ENCODE data around the gene WDHD1. TPM values are rescaled to one million over a fixed set of nuclear protein-coding genes. Genes with fewer than 3 reads are reported as not detected.
"Not testable (repeated sequence)": the region's sequence is repeated elsewhere in the genome, so short reads cannot be mapped to it uniquely, and the experiment has no call there.

WDHD1 gene
- total RNA-seq, 5 donors from 2014 or later (not counting 1 experiment from before 2014, with no cell fraction given) = 2.5 to 6.1 (median 4.9) TPM

DNA sequence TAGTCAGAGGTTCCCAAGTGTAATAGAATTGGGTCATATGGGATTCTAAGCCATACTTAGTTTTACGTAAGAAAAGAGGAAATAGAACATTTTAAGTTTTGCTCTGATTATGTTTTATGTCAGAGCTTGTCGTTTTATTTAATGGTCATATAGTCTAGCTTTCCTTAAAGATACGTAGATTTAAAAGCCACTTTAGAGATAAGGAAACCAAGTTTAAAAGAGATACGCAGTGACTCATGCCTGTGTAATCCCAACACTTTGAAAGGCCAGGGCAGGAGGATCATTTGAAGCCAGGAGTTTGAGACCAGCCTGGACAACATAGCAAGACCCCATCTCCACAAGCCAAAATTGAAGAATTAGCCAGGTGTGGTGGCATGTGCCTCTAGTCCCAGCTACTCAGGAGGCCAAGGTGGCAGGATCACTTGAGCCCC is 44.1 kb upstream of the WDHD1 start:
- ChIA-PET CTCF (interaction anchor here in 1 of 2 donors (0.9 kb wide), 1 partner anchor 90 kb away, joined by 3 read pairs; no protein-coding TSS in a partner anchor), POLR2A (interaction anchor here (0.6 to 2.8 kb wide), 4 partner anchors 11 to 135 kb away, joined by 3 to 14 read pairs (median 8); no protein-coding TSS in a partner anchor)
- 70% methylated on average over 2 of the region's 4 CpGs for WGBS (ENCODE audit: insufficient coverage)
- Histone ChIP-seq H3K4me3 (ENCODE audit: control insufficient read depth in 1 of 2, extremely low read depth in 1 of 2, low read length in 1 of 2) (no peak overlapping the region), H3K36me3 (ENCODE audit: control insufficient read depth in 2 of 2, extremely low read depth in 1 of 2, insufficient read depth in 1 of 2, low read length in 1 of 2) (peaks cover 0 to 4% of the 10 kb centered on the region in 2 donors), H3K4me1 (ENCODE audit: control insufficient read depth in 1 of 2, extremely low read depth in 1 of 2, insufficient read depth in 2 of 2, low read length in 2 of 2) (peaks cover 6 to 15% of the 10 kb centered on the region in 2 experiments), H3K9me3 (no peaks in the 10 kb centered on the region), H3K27me3 (replicated peaks in 1 of 2; ENCODE audit: control insufficient read depth in 2 of 2, extremely low read depth in 1 of 2, insufficient read depth in 2 of 2, low read length in 1 of 2) (no peaks in the 10 kb centered on the region), H3K27ac (ENCODE audit: low read length) (no peak overlapping the region)
- no peaks in the 10 kb centered on the region for H3K27me3 Mint-ChIP-seq
- peaks cover 41 to 46% (median 43%) of the 10 kb centered on the region in 3 donors for H3K4me1 Mint-ChIP-seq
- H3K36me3 Mint-ChIP-seq = peaks cover 12% of the 10 kb centered on the region
- no peak for ATAC-seq (replicated peaks in 1 of 4)
- DNase-seq = no peak
- H3K27ac Mint-ChIP-seq = peak overlapping the region; percentile 66 to 79
- H3K4me3 Mint-ChIP-seq = no peak overlapping the region
- no peaks in the 10 kb centered on the region for H3K9me3 Mint-ChIP-seq

DNA sequence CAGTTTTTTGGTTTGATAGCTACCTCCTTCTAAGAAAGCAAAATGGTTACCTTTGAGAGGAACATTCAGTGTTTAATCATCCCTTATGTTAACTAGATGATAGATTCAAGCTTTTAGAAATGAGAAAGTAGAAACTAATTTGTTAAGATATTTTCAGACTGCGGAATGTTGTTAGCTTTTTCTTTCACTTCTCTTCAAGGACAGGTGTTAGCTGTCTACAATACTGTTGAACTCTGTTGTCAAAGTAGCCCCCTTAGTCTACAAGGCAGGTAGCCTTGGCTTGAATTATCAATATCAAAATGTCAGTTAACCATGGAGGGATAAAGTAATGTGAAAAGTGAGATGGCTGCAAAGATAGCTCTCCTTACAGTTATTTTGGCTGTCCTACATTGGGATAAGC is 39.3 kb upstream of the WDHD1 start:
- Mint-ChIP-seq H3K9me3 (no peaks in the 10 kb centered on the region), H3K4me1 (peaks cover 13 to 26% (median 18%) of the 10 kb centered on the region in 3 donors), H3K36me3 (peaks cover 39% of the 10 kb centered on the region), H3K27ac (peak overlapping the region in 1 of 2 donors; percentile 2), H3K27me3 (no peaks in the 10 kb centered on the region), H3K4me3 (no peak overlapping the region)
- ChIA-PET CTCF (interaction anchor here (0.6 to 1.5 kb wide), 8 partner anchors 12 to 527 kb away, joined by 3 to 19 read pairs (median 4); partner anchors contain the start of gene MAPK1IP1L (in 1 of the 2)), POLR2A (interaction anchor here (0.5 to 1.5 kb wide), 9 partner anchors 9 to 36 kb away, joined by 3 to 10 read pairs (median 4); no protein-coding TSS in a partner anchor)
- H3K4me1 ChIP-seq (ENCODE audit: control insufficient read depth in 1 of 2, extremely low read depth in 1 of 2, insufficient read depth in 2 of 2, low read length in 2 of 2) = peaks cover 0 to 3% of the 10 kb centered on the region in 2 experiments
- H3K9me3 ChIP-seq = no peaks in the 10 kb centered on the region
- DNase-seq (no peak), ATAC-seq (replicated peaks in 1 of 4) (no peak)
- peaks cover 8 to 34% of the 10 kb centered on the region in 2 donors for H3K36me3 ChIP-seq (ENCODE audit: control insufficient read depth in 2 of 2, extremely low read depth in 1 of 2, insufficient read depth in 1 of 2, low read length in 1 of 2)
- H3K27me3 ChIP-seq (replicated peaks in 1 of 2; ENCODE audit: control insufficient read depth in 2 of 2, extremely low read depth in 1 of 2, insufficient read depth in 2 of 2, low read length in 1 of 2) = no peaks in the 10 kb centered on the region
- no peak overlapping the region for H3K27ac ChIP-seq (ENCODE audit: low read length)
- no peak overlapping the region for H3K4me3 ChIP-seq (ENCODE audit: control insufficient read depth in 1 of 2, extremely low read depth in 1 of 2, low read length in 1 of 2)
- WGBS (ENCODE audit: insufficient coverage) = no CpG with 5 or more reads among the region's 1 CpG

DNA sequence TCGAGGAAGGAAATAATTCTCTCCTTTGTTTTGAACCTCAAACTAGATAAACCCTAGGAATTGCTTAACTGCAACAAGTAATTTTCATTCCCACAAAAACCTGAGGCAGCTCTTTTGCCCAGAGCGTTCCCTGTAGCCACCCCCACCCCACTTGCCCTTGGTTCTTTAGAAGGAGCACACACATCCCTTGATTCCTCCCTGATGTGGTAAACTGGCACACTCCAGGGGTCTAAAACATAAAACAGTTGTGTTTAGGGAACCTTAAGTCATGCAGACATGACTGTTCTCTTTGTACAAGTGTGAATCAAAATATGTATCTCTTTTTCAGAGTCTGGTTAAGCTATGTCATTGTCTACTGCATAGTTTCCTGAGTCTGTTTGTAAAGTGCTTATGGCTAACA is 38.5 kb upstream of the WDHD1 start:
- Histone ChIP-seq H3K4me3 (ENCODE audit: control insufficient read depth in 1 of 2, extremely low read depth in 1 of 2, low read length in 1 of 2) (no peak overlapping the region), H3K4me1 (ENCODE audit: control insufficient read depth in 1 of 2, extremely low read depth in 1 of 2, insufficient read depth in 2 of 2, low read length in 2 of 2) (peaks cover 0 to 5% of the 10 kb centered on the region in 2 experiments), H3K27me3 (replicated peaks in 1 of 2; ENCODE audit: control insufficient read depth in 2 of 2, extremely low read depth in 1 of 2, insufficient read depth in 2 of 2, low read length in 1 of 2) (no peaks in the 10 kb centered on the region), H3K36me3 (ENCODE audit: control insufficient read depth in 2 of 2, extremely low read depth in 1 of 2, insufficient read depth in 1 of 2, low read length in 1 of 2) (peaks cover 8 to 41% of the 10 kb centered on the region in 2 donors), H3K27ac (ENCODE audit: low read length) (no peak overlapping the region), H3K9me3 (no peaks in the 10 kb centered on the region)
- H3K36me3 Mint-ChIP-seq = peaks cover 39% of the 10 kb centered on the region
- H3K4me3 Mint-ChIP-seq = no peak overlapping the region
- no peak overlapping the region for H3K27ac Mint-ChIP-seq
- DNase-seq (no peak), ATAC-seq (replicated peaks in 1 of 4) (no peak)
- CTCF ChIA-PET = interaction anchor here (0.6 to 1.5 kb wide), 8 partner anchors 11 to 479 kb away, joined by 3 to 19 read pairs (median 4); partner anchors contain the start of gene MAPK1IP1L (in 1 of the 2)
- POLR2A ChIA-PET = interaction anchor here (0.5 to 1.5 kb wide), 4 partner anchors 13 to 35 kb away, joined by 3 to 8 read pairs (median 5); no protein-coding TSS in a partner anchor
- no peaks in the 10 kb centered on the region for H3K27me3 Mint-ChIP-seq
- peaks cover 15 to 29% (median 26%) of the 10 kb centered on the region in 3 donors for H3K4me1 Mint-ChIP-seq
- no peaks in the 10 kb centered on the region for H3K9me3 Mint-ChIP-seq
- no CpG with 5 or more reads among the region's 2 CpGs for WGBS (ENCODE audit: insufficient coverage)

DNA sequence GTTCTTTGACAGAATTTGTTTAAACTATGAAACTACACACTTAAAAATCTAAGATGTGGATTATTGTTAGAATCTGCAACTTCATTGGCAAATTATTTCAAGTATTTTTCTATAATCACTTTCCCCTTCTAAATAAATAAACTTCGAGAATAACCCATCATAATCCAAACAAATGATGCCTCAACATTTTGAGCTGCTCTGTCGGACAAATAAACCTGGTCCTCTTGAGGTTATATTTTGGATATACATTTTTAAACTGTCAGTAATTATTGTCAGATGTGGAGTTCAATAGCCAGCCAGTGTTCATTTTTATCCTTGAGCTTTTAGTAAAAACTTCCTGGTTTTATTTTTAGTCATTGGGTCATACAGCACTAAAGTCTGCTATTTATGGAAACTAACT is 38.0 kb upstream of the WDHD1 start:
- H3K9me3 ChIP-seq; H3K4me1 ChIP-seq (ENCODE audit: control insufficient read depth in 1 of 2, extremely low read depth in 1 of 2, insufficient read depth in 2 of 2, low read length in 2 of 2); H3K4me3 ChIP-seq (ENCODE audit: control insufficient read depth in 1 of 2, extremely low read depth in 1 of 2, low read length in 1 of 2); ATAC-seq (replicated peaks in 1 of 4); H3K27me3 ChIP-seq (replicated peaks in 1 of 2; ENCODE audit: control insufficient read depth in 2 of 2, extremely low read depth in 1 of 2, insufficient read depth in 2 of 2, low read length in 1 of 2); H3K9me3 Mint-ChIP-seq; H3K27ac ChIP-seq (ENCODE audit: low read length); DNase-seq; H3K27me3 Mint-ChIP-seq; H3K4me3 Mint-ChIP-seq: not testable (repeated sequence)
- peak overlapping the region in 1 of 2 donors; percentile 28 for H3K27ac Mint-ChIP-seq
- peaks cover 17 to 31% (median 29%) of the 10 kb centered on the region in 3 donors for H3K4me1 Mint-ChIP-seq
- POLR2A ChIA-PET = interaction anchor here (0.5 to 1.5 kb wide), 2 partner anchors 12 to 22 kb away, joined by 6 to 8 read pairs; no protein-coding TSS in a partner anchor
- WGBS (ENCODE audit: insufficient coverage) = no CpG with 5 or more reads among the region's 2 CpGs
- H3K36me3 ChIP-seq (ENCODE audit: control insufficient read depth in 2 of 2, extremely low read depth in 1 of 2, insufficient read depth in 1 of 2, low read length in 1 of 2) = peaks cover 8 to 41% of the 10 kb centered on the region in 2 donors
- CTCF ChIA-PET = interaction anchor here (0.6 to 1.3 kb wide), 3 partner anchors 18 to 195 kb away, joined by 3 to 8 read pairs (median 3); no protein-coding TSS in a partner anchor
- H3K36me3 Mint-ChIP-seq = peaks cover 39% of the 10 kb centered on the region

DNA sequence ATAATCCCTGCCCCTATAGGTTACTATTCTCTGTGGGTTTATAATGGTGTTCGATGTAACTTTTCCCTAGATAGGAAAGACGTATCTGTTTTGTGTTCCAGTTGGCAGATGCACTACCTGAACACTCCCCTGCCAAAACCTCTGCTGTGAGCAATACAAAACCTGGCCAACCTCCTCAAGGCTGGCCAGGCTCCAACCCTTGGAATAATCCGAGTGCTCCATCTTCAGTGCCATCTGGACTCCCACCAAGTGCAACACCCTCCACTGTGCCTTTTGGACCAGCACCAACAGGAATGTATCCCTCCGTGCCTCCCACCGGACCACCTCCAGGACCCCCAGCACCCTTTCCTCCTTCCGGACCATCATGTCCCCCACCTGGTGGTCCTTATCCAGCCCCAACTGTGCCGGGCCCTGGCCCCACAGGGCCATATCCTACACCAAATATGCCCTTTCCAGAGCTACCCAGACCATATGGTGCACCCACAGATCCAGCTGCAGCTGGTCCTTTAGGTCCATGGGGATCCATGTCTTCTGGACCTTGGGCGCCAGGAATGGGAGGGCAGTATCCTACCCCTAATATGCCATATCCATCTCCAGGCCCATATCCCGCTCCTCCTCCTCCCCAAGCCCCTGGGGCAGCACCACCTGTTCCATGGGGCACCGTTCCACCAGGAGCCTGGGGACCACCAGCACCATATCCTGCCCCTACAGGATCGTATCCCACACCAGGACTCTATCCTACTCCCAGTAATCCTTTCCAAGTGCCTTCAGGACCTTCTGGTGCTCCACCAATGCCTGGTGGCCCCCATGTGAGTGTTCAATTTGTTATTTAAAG is 35.8 kb upstream of the WDHD1 start:
- H3K4me1 Mint-ChIP-seq = peaks cover 27 to 45% (median 42%) of the 10 kb centered on the region in 3 donors
- CTCF ChIA-PET = interaction anchor here in 1 of 2 donors (0.6 kb wide), 2 partner anchors 12 to 13 kb away, joined by 4 read pairs; no protein-coding TSS in a partner anchor
- H3K9me3 ChIP-seq = no peaks in the 10 kb centered on the region
- WGBS (ENCODE audit: insufficient coverage) = 95% methylated on average over 9 of the region's 11 CpGs
- peaks cover 47% of the 10 kb centered on the region for H3K36me3 Mint-ChIP-seq
- peaks cover 0 to 11% of the 10 kb centered on the region in 2 experiments for H3K4me1 ChIP-seq (ENCODE audit: control insufficient read depth in 1 of 2, extremely low read depth in 1 of 2, insufficient read depth in 2 of 2, low read length in 2 of 2)
- H3K4me3 Mint-ChIP-seq = no peak overlapping the region
- peak overlapping the region in 1 of 2 donors; percentile 52 for H3K27ac Mint-ChIP-seq
- POLR2A ChIA-PET = interaction anchor here (0.6 to 1.1 kb wide), 2 partner anchors 8 kb away, joined by 5 to 10 read pairs; no protein-coding TSS in a partner anchor
- H3K9me3 Mint-ChIP-seq = no peaks in the 10 kb centered on the region
- H3K27ac ChIP-seq (ENCODE audit: low read length) = no peak overlapping the region
- ATAC-seq (replicated peaks in 1 of 4) (peak in 1 of 4 experiments; percentile 21), DNase-seq (no peak)
- no peaks in the 10 kb centered on the region for H3K27me3 ChIP-seq (replicated peaks in 1 of 2; ENCODE audit: control insufficient read depth in 2 of 2, extremely low read depth in 1 of 2, insufficient read depth in 2 of 2, low read length in 1 of 2)
- H3K36me3 ChIP-seq (ENCODE audit: control insufficient read depth in 2 of 2, extremely low read depth in 1 of 2, insufficient read depth in 1 of 2, low read length in 1 of 2) = peaks cover 12 to 48% of the 10 kb centered on the region in 2 donors
- no peak overlapping the region for H3K4me3 ChIP-seq (ENCODE audit: control insufficient read depth in 1 of 2, extremely low read depth in 1 of 2, low read length in 1 of 2)
- no peaks in the 10 kb centered on the region for H3K27me3 Mint-ChIP-seq

DNA sequence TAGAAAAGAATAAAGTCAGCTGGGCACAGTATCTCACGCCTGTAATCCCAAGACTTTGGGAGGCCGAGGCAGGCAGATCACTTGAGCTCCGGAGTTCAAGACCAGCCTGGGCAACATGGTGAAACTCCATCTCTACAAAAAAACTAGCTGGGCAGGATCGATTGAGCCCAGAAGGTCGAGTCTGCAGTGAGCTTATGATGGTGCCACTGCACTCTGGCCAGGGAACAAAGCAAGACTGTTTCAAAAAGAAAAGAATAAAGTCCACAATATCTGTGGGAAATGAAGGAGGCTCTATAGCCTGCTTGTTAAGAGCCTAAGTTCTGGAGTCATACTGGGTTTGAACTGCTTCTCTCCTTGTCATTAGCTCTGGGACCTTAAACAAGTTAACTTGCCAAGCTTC is 32.4 kb upstream of the WDHD1 start:
- no peak overlapping the region for H3K4me3 Mint-ChIP-seq
- peaks cover 31% of the 10 kb centered on the region for H3K36me3 Mint-ChIP-seq
- 100% methylated on average over 5 of the region's 5 CpGs for WGBS (ENCODE audit: insufficient coverage)
- peaks cover 12 to 43% of the 10 kb centered on the region in 2 donors for H3K36me3 ChIP-seq (ENCODE audit: control insufficient read depth in 2 of 2, extremely low read depth in 1 of 2, insufficient read depth in 1 of 2, low read length in 1 of 2)
- no peak for ATAC-seq (replicated peaks in 1 of 4)
- CTCF ChIA-PET = interaction anchor here (0.7 to 1.4 kb wide), 6 partner anchors 8 to 101 kb away, joined by 3 to 9 read pairs (median 4); partner anchors contain the start of gene MAPK1IP1L (in 1 of the 2)
- H3K27me3 ChIP-seq (replicated peaks in 1 of 2; ENCODE audit: control insufficient read depth in 2 of 2, extremely low read depth in 1 of 2, insufficient read depth in 2 of 2, low read length in 1 of 2) = no peaks in the 10 kb centered on the region
- no peaks in the 10 kb centered on the region for H3K9me3 ChIP-seq
- no peak overlapping the region for H3K27ac ChIP-seq (ENCODE audit: low read length)
- H3K4me1 ChIP-seq (ENCODE audit: control insufficient read depth in 1 of 2, extremely low read depth in 1 of 2, insufficient read depth in 2 of 2, low read length in 2 of 2) = peaks cover 2 to 18% of the 10 kb centered on the region in 2 experiments
- no peak overlapping the region for H3K4me3 ChIP-seq (ENCODE audit: control insufficient read depth in 1 of 2, extremely low read depth in 1 of 2, low read length in 1 of 2)
- H3K27ac Mint-ChIP-seq = peak overlapping the region in 1 of 2 donors; percentile 39
- POLR2A ChIA-PET = interaction anchor here (0.6 to 1.5 kb wide), 6 partner anchors 11 to 380 kb away, joined by 3 to 13 read pairs (median 5); no protein-coding TSS in a partner anchor
- H3K9me3 Mint-ChIP-seq = no peaks in the 10 kb centered on the region
- H3K4me1 Mint-ChIP-seq = peaks cover 48 to 65% (median 58%) of the 10 kb centered on the region in 3 donors
- no peaks in the 10 kb centered on the region for H3K27me3 Mint-ChIP-seq
- no peak for DNase-seq
